GM12865 (cell line): Measurements from ENCODE around the gene PLA2G4A.

ENCODE experiments used
- DNase-seq: peaks from one replicate; pipeline ENCODE4 v3.0.0; 2010; ENCODE audit warnings: low read depth
- H3K4me3 ChIP-seq: 2 replicates; pipeline ENCODE4 v1.5.1; 2011; ENCODE audit warnings: mild to moderate bottlenecking, low read depth, low read length, control low read depth
- CTCF ChIP-seq: IDR thresholded peaks from 2 replicates; pipeline ENCODE4 v1.5.1; 2011; ENCODE audit warnings: low read length, control low read depth, low read depth, inconsistent platforms; ENCODE audit not compliant: insufficient read depth; ENCODE audit errors: missing control alignments

Gene PLA2G4A

GRCh38 chr1:186948535-186948934 lies 119.8 kb downstream of the PLA2G4A start:
- H3K4me3 ChIP-seq = no peak overlapping the region
- no peak for TF ChIP-seq CTCF
- no peak for DNase-seq

- no peak overlapping the region for H3K4me3 ChIP-seq
- TF ChIP-seq CTCF = no peak
These were observed 120.4 kb downstream of the PLA2G4A start for GRCh38 chr1:186949173-186949572.

GRCh38 chr1:186950547-186950946 lies 121.8 kb downstream of the PLA2G4A start:
- TF ChIP-seq CTCF = no peak
- DNase-seq = no peak
- no peak overlapping the region for H3K4me3 ChIP-seq

More at GRCh38 chr1:186949173-186949572, 120.4 kb downstream of the PLA2G4A start:
- no peak for DNase-seq

- H3K4me3 ChIP-seq = no peak overlapping the region
- no peak for TF ChIP-seq CTCF
- DNase-seq = no peak
These were observed 125.1 kb downstream of the PLA2G4A start for GRCh38 chr1:186953876-186954275.

GRCh38 chr1:186957314-186957713 lies 128.6 kb downstream of the PLA2G4A start:
- TF ChIP-seq CTCF = no peak
- H3K4me3 ChIP-seq = no peak overlapping the region
- no peak for DNase-seq

GRCh38 chr1:186958520-186958919 lies 129.8 kb downstream of the PLA2G4A start:
- no peak overlapping the region for H3K4me3 ChIP-seq
- TF ChIP-seq CTCF = no peak
- DNase-seq = no peak

- TF ChIP-seq CTCF = no peak
- DNase-seq = no peak
- H3K4me3 ChIP-seq = no peak overlapping the region
These were observed 132.1 kb downstream of the PLA2G4A start for GRCh38 chr1:186960861-186961260.
